GM23338 (cell line): ENCODE results near the gene SLC25A29. TPM values are rescaled to one million over a fixed set of nuclear protein-coding genes. Genes with fewer than 3 reads are reported as not detected.

ENCODE experiments used
- ATAC-seq: fragments of 200-7000 bp; cut with Tn5 transposase; 3 replicates; pipeline ENCODE4 v1.9.1; 2020
- DNase-seq: peaks from one replicate; pipeline ENCODE4 v3.0.0-alpha.2; 2015; ENCODE audit warnings: low spot score
- H2AFZ ChIP-seq: fragments of 200-600 bp; sonication (generic); 2 replicates; pipeline ENCODE4 v1.8.0; 2016; ENCODE audit warnings: antibody characterized with exemption, mild to moderate bottlenecking, moderate library complexity
- H3F3A ChIP-seq: fragments of 200-600 bp; sonication (generic); replicated peaks from 2 replicates; pipeline ENCODE4 v1.8.0; 2017; ENCODE audit warnings: antibody characterized with exemption, mixed run types, low read depth
- H3K27ac ChIP-seq: fragments of 200-600 bp; sonication (generic); 2 replicates; pipeline ENCODE4 v1.6.1; 2016; ENCODE audit warnings: low read depth
- H3K27me3 ChIP-seq: fragments of 200-600 bp; sonication (generic); 2 replicates; pipeline ENCODE4 v1.8.0; 2016; ENCODE audit warnings: mild to moderate bottlenecking, mixed run types, moderate library complexity; ENCODE audit not compliant: insufficient read depth
- H3K36me3 ChIP-seq: fragments of 200-600 bp; sonication (generic); 2 replicates; pipeline ENCODE4 v1.8.0; 2016; ENCODE audit warnings: mild to moderate bottlenecking; ENCODE audit not compliant: insufficient read depth
- H3K4me1 ChIP-seq: fragments of 200-600 bp; sonication (generic); 2 replicates; pipeline ENCODE4 v1.8.0; 2016; ENCODE audit warnings: mild to moderate bottlenecking, moderate library complexity; ENCODE audit not compliant: insufficient read depth
- H3K4me2 ChIP-seq: fragments of 200-600 bp; sonication (generic); 2 replicates; pipeline ENCODE4 v1.7.1; 2017; ENCODE audit warnings: mixed run types
- H3K4me3 ChIP-seq: fragments of 200-600 bp; sonication (generic); 2 replicates; pipeline ENCODE4 v1.6.1; 2016; ENCODE audit warnings: mixed run types
- H3K79me2 ChIP-seq: fragments of 200-600 bp; sonication (generic); replicated peaks from 2 replicates; pipeline ENCODE4 v1.8.0; 2017; ENCODE audit warnings: mild to moderate bottlenecking; ENCODE audit not compliant: insufficient read depth
- H3K9me2 ChIP-seq: fragments of 200-600 bp; sonication (generic); 2 replicates; pipeline ENCODE4 v1.8.0; 2017; ENCODE audit not compliant: insufficient read depth
- H4K20me1 ChIP-seq: fragments of 200-600 bp; sonication (generic); replicated peaks from 2 replicates; pipeline ENCODE4 v1.8.0; 2017; ENCODE audit warnings: mild to moderate bottlenecking; ENCODE audit not compliant: insufficient read depth
- H3K27ac Mint-ChIP-seq: 2 replicates; pipeline ENCODE4 v1.8.0; 2020; ENCODE audit warnings: inconsistent platforms, mild to moderate bottlenecking, moderate library complexity, mixed read lengths
- H3K27me3 Mint-ChIP-seq: 3 replicates; pipeline ENCODE4 v1.8.0; 2022; ENCODE audit warnings: low read depth, mild to moderate bottlenecking, moderate library complexity, mixed read lengths, inconsistent platforms; ENCODE audit not compliant: insufficient read depth, poor library complexity
- H3K36me3 Mint-ChIP-seq: 3 replicates; pipeline ENCODE4 v1.8.0; 2021; ENCODE audit warnings: low read depth, mild to moderate bottlenecking, inconsistent platforms, moderate library complexity, mixed read lengths
- H3K4me1 Mint-ChIP-seq: 3 replicates; pipeline ENCODE4 v1.8.0; 2020; ENCODE audit warnings: mild to moderate bottlenecking, inconsistent platforms, mixed read lengths
- H3K4me3 Mint-ChIP-seq: 3 replicates; pipeline ENCODE4 v1.8.0; 2021; ENCODE audit warnings: moderate library complexity, mild to moderate bottlenecking, inconsistent platforms, mixed read lengths
- H3K9me3 Mint-ChIP-seq: 3 replicates; pipeline ENCODE4 v1.8.0; 2020; ENCODE audit warnings: moderate library complexity, mild to moderate bottlenecking, inconsistent platforms, mixed read lengths
- CREB1 ChIP-seq: fragments of 250-450 bp; sonication (Bioruptor Pico); IDR thresholded peaks from 2 replicates; pipeline ENCODE4 v1.5.0; 2020; ENCODE audit warnings: low read depth, mild to moderate bottlenecking, moderate library complexity
- ETS1 ChIP-seq: IDR thresholded peaks from 2 replicates; pipeline ENCODE4 v1.6.1; 2016; ENCODE audit warnings: antibody characterized with exemption
- EZH2 ChIP-seq: fragments of 200-600 bp; sonication (generic); IDR thresholded peaks from one replicate; pipeline ENCODE4 v1.8.0; 2017; ENCODE audit warnings: antibody characterized with exemption, mild to moderate bottlenecking, low read depth; ENCODE audit not compliant: unreplicated experiment
- EZH2phosphoT487 ChIP-seq: fragments of 200-600 bp; sonication (generic); IDR thresholded peaks from one replicate; pipeline ENCODE4 v1.8.1; 2018; ENCODE audit warnings: antibody characterized with exemption; ENCODE audit not compliant: unreplicated experiment
- JUNB ChIP-seq: IDR thresholded peaks from one replicate; pipeline ENCODE4 v1.6.1; 2016; ENCODE audit warnings: antibody characterized with exemption; ENCODE audit not compliant: unreplicated experiment
- NANOG ChIP-seq: IDR thresholded peaks from 2 replicates; pipeline ENCODE4 v1.6.1; 2016; ENCODE audit warnings: antibody characterized with exemption, borderline replicate concordance
- POLR2AphosphoS5 ChIP-seq: IDR thresholded peaks from 2 replicates; pipeline ENCODE4 v1.6.1; 2016; ENCODE audit warnings: antibody characterized with exemption, low read depth
- STAT1 ChIP-seq: IDR thresholded peaks from one replicate; pipeline ENCODE4 v1.6.1; 2016; ENCODE audit warnings: antibody characterized with exemption; ENCODE audit not compliant: unreplicated experiment
- ZNF331 ChIP-seq: fragments of 250-450 bp; sonication (Bioruptor Pico); IDR thresholded peaks from 2 replicates; pipeline ENCODE4 v1.5.0; 2020; ENCODE audit warnings: low read depth, mild to moderate bottlenecking, moderate library complexity
- ZNF462 ChIP-seq: fragments of 250-450 bp; sonication (Bioruptor Pico); IDR thresholded peaks from 2 replicates; pipeline ENCODE4 v1.5.0; 2020; ENCODE audit warnings: mild to moderate bottlenecking, moderate library complexity
- polyA plus RNA-seq: library from polyadenylated mRNA; unstranded; fragments of >200 nt; fragmentation: Nextera tagmentation; extraction: Ambion mirVana; gene quantifications from 2 replicates; pipeline ENCODE4 v1.2.1, GENCODE V29; 2016
- total RNA-seq: library from RNA; depleted of rRNA; stranded (reverse); fragments of >200 nt; shearing (Covaris generic); gene quantifications from 2 replicates; pipeline ENCODE4 v1.2.3, GENCODE V29; 2014

SLC25A29 gene
- total and polyA plus RNA-seq, 2 experiments from 2014 or later = 65.6 to 206 TPM

GRCh38 chr14:100348253-100348729 is 42.0 kb upstream of the SLC25A29 start:
- H3K4me3 ChIP-seq = no peak overlapping the region
- H3K79me2 ChIP-seq = no peaks in the 10 kb centered on the region
- no peaks in the 10 kb centered on the region for H3F3A ChIP-seq
- peaks cover 10% of the 10 kb centered on the region for H3K9me3 Mint-ChIP-seq
- H3K4me3 Mint-ChIP-seq = no peak overlapping the region
- H3K4me1 Mint-ChIP-seq = no peaks in the 10 kb centered on the region; the same call in 2 of the 3 replicates
- ATAC-seq (no peak), DNase-seq (no peak)
- TF ChIP-seq POLR2AphosphoS5 (no peak), EZH2 (no peak), STAT1 (no peak), ZNF462 (CRISPR knock-in tag) (no peak), NANOG (no peak)
- H4K20me1 ChIP-seq = no peaks in the 10 kb centered on the region
- H3K27ac ChIP-seq = no peak overlapping the region
- H3K4me1 ChIP-seq = no peaks in the 10 kb centered on the region
- no peak overlapping the region for H3K27ac Mint-ChIP-seq
- H2AFZ ChIP-seq = no peak overlapping the region
- peaks cover 91% of the 10 kb centered on the region for H3K36me3 Mint-ChIP-seq
- no peaks in the 10 kb centered on the region for H3K9me2 ChIP-seq
- H3K4me2 ChIP-seq = no peak overlapping the region
- no peaks in the 10 kb centered on the region for H3K27me3 ChIP-seq
- H3K36me3 ChIP-seq = peaks cover 28% of the 10 kb centered on the region
- peaks cover 5% of the 10 kb centered on the region for H3K27me3 Mint-ChIP-seq

DNA sequence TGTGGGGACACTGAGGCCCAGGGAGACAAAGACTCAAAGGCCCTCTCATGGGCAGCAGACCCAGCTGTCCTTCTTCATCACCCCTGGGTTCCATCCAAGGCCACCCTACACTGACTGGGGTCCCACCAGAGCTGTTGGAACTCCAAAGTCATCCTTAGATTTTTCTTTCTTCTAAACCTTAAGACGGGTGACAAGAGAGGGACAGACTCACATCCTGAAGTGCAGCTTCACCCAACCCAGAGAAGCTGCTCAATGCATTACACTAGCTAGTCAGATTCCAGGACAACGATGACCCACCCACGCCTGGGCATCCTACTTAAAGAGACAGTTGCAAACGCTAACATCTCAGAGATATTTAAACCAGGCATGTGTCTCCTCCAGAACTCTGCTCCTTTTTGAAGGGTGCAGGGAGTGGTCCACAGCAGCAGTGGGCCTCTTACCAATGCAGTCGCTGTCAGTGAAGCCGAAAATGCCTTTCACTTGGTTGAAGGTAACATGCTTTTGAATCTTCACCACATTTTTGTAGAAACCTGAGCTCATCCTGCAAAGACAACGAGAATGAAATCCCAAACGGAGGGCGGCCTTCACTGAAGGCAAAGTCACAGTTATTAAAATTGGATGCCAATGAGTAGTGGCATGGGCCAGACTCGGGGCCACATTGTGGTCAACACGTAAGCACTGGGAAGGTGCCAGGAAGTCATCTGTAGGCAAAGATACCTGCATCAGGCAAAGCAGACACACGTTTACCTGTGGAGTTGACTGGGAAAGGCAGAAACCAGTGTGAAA is 40.3 kb upstream of the SLC25A29 start:
- Mint-ChIP-seq H3K4me1 (no peaks in the 10 kb centered on the region; the same call in 2 of the 3 replicates), H3K36me3 (peaks cover 91% of the 10 kb centered on the region), H3K9me3 (peaks cover 10% of the 10 kb centered on the region), H3K4me3 (no peak overlapping the region), H3K27me3 (peaks cover 8% of the 10 kb centered on the region), H3K27ac (no peak overlapping the region)
- Histone ChIP-seq H3F3A (no peaks in the 10 kb centered on the region), H3K36me3 (peaks cover 28% of the 10 kb centered on the region), H3K4me3 (no peak overlapping the region), H3K9me2 (no peaks in the 10 kb centered on the region), H4K20me1 (no peaks in the 10 kb centered on the region), H3K4me2 (no peak overlapping the region), H2AFZ (no peak overlapping the region), H3K4me1 (no peaks in the 10 kb centered on the region), H3K27me3 (no peaks in the 10 kb centered on the region), H3K79me2 (no peaks in the 10 kb centered on the region), H3K27ac (no peak overlapping the region)
- ATAC-seq (no peak), DNase-seq (no peak)
- TF ChIP-seq STAT1 (no peak), EZH2phosphoT487 (no peak), ZNF331 (CRISPR knock-in tag) (no peak), CREB1 (CRISPR knock-in tag) (no peak), JUNB (no peak), ETS1 (no peak), POLR2AphosphoS5 (no peak)
